Sigmoid colon (tissue), 4 donors: ENCODE data around the gene FAM3D.
"Not testable (repeated sequence)": the region's sequence is repeated elsewhere in the genome, so short reads cannot be mapped to it uniquely, and the experiment has no call there.

Experiments used
- CTCF ChIP-seq, 4 experiments: fragments of 450-650 bp in 3 of 4; fragments of 200-600 bp in 1 of 4; IDR thresholded peaks; one replicate each; pipeline ENCODE4 v1.5.1; 2016 to 2019; ENCODE audit warnings: antibody characterized with exemption in 4 of 4, mild to moderate bottlenecking in 3 of 4, moderate library complexity in 2 of 4
- EP300 ChIP-seq, 4 donors: sonication (generic); formaldehyde crosslinking; IDR thresholded peaks; one replicate each; pipeline ENCODE4 v1.6.1; 2017; ENCODE audit warnings: antibody characterized with exemption in 4 of 4
- POLR2A ChIP-seq, 2 donors: fragments of 450-650 bp; IDR thresholded peaks; one replicate each; pipeline ENCODE4 v1.6.1; 2016; ENCODE audit warnings: antibody characterized with exemption in 2 of 2, mild to moderate bottlenecking in 2 of 2, moderate library complexity in 2 of 2
- POLR2AphosphoS5 ChIP-seq, 4 donors: sonication (generic); formaldehyde crosslinking; IDR thresholded peaks; one replicate each; pipeline ENCODE4 v1.6.1; 2017; ENCODE audit warnings: antibody characterized with exemption in 4 of 4

DNA sequence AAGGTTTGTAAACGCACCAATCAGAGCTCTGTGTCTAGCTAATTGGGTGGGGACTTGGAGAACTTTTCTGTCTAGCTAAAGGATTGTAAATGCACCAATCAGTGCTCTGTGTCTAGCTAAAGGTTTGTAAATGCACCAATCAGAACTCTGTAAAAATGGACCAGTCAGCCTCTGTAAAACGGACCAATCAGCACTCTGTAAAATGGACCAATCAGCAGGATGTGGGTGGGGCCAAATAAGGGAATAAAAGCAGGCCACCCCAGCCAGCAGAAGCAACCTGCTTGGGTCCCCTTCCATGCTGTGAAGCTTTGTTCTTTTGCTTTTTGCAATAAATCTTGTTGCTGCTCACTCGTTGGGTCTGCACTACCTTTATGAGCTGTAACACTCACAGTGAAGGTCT, 42.4 kb upstream of the FAM3D start:
- TF ChIP-seq CTCF, EP300, POLR2AphosphoS5, POLR2A (IDR thresholded peaks at IDR 0.05): not testable (repeated sequence)
